Pons (tissue), 1 donor: Measurements from ENCODE around the gene CYB5R4.

Experiments used
- DNase-seq: peaks from one replicate; pipeline ENCODE4 v3.0.0-alpha.2; 2016; ENCODE audit warnings: low spot score

CYB5R4 gene, protein sequence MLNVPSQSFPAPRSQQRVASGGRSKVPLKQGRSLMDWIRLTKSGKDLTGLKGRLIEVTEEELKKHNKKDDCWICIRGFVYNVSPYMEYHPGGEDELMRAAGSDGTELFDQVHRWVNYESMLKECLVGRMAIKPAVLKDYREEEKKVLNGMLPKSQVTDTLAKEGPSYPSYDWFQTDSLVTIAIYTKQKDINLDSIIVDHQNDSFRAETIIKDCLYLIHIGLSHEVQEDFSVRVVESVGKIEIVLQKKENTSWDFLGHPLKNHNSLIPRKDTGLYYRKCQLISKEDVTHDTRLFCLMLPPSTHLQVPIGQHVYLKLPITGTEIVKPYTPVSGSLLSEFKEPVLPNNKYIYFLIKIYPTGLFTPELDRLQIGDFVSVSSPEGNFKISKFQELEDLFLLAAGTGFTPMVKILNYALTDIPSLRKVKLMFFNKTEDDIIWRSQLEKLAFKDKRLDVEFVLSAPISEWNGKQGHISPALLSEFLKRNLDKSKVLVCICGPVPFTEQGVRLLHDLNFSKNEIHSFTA

DNA sequence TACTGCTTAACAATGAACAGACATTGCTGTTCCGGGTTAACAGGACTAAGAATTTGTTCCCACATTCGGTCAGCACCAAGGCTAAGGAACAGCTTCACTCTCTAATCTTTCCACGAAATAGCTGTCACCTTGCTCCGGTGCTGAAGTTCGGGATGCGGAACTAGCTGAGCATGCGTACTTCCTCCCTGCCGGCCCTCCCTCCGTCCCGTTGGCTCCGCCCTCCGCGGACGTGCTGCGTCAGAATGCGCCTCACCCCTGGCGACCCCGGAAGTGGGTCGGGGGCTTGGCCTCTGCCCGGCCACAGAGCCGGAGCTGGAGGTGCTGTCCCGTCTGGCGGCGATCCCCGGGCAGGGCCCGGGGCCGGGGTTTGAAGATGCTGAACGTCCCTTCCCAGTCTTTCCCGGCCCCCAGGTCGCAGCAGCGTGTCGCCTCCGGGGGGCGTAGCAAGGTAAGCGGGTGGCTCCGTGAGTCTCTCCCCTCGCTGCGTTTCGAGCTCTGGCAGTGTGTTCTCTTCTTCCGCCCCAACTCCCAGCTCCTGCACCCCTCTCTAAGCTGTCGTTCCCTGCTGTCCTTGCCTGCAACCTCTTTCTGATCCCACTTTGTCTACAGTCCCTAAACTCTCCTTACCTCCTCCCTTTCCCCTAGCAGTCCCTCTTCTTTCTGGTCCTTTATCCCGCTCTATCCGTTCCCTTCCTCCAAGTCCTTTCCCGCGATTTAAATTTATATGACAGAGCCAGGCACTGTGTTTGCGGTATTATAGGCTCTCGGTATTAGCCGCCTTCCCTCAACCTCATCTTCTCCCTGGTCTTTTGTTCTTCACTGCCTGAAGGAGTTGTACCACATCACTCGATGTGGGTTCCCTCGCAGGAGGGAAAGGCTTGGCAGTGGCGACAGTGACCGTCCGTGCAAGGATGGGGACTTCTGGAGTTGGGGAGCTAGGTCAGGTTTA is at the start of gene CYB5R4:
TSS of gene CYB5R4 (plus strand) at position 280 of the 949 bp plus-strand sequence. CDS start at position 374, 94 bp downstream.
- DNase-seq, result peak; percentile 94

DNA sequence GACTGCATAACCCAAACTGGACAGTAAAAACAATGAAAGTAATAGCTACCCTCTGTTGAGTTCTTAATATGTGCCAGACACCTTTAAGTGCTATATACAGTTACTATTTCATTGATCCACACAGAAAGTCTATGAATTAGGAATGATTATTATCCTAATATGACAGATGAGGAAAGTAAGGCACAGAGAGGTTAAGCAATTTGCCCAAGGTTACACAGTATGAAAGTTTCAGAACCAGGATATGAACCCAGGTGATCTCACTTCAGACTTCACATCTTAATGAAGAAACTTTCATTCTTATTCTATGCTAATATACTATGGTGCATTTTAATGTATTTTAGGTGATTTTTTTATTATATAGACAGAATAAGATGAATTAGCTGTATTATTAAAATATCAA is 46.9 kb upstream of the CYB5R4 start:
- DNase-seq, result no peak

DNA sequence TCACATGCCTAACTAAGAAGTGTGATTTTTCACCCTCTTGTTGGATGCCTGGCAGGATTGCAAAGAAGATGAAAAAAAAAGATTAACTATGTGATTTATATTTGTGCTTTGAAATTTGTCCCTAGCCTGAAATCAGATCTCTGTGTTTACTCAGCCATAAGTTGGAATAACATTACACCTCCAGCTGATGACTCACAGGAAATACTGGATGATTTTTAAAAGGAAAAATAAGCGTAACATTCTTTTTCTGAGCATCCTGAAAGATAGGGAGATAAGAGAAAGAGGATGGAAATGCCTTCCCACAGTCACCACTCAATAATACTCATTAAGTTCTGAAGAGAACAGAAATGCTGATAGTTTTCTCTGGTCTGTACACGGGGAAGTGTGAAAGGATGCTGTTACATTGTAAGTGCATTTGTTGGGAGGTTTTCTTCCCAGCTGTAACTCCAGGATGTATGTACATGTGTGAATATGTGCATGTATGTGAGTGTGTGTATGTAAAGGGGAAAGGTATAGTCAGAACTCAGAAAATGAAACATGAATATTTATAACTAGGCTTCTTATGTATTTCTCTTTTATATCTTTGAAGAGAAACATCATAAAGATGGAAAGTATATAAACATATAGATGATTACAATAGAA is 43.7 kb upstream of the CYB5R4 start:
- DNase-seq, result no peak

DNA sequence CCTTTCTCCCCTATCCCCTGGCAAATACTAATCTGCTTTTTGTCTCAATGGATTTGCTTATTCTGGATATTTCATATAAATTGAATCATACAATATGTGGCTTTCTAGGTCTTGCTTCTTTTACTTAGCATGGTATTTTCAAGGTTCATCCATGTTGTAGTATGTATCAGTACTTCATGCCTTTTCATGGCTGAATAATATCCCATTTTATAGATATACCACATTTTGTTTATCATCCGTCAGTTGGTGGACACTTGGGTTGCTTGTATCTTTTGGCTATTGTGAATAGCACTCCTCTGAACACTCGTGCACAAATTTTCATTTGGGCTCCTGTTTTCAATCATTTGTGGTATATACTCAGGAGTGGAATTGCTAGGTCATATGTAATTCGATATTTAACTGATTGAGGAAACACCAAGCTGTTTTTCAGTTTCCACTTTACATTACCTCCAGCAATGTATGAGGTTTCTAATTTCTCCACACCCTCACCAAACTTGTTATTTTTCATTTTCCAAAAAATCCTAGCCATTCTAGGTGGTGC is 36.8 kb upstream of the CYB5R4 start:
- no peak for DNase-seq

DNA sequence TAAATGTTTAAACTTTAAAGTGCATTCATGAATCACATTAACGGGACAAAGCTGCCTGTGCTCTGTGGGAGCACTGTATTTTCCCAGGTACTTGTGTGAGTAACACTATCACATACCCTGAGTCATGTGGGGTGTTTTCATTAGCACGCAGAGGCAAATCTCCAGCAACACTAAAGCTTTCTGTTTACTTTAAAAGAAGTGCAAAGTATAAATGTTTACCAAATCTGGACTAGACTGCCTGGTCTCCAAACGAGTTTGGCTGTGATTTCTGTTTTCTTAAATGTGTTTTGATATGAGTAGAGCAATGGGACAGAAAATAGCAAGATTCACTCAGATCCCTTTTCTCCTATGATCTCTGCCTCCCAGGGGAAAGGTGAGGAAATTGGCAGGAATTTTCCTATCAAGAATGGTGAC is 35.1 kb upstream of the CYB5R4 start:
- DNase-seq, result no peak

DNA sequence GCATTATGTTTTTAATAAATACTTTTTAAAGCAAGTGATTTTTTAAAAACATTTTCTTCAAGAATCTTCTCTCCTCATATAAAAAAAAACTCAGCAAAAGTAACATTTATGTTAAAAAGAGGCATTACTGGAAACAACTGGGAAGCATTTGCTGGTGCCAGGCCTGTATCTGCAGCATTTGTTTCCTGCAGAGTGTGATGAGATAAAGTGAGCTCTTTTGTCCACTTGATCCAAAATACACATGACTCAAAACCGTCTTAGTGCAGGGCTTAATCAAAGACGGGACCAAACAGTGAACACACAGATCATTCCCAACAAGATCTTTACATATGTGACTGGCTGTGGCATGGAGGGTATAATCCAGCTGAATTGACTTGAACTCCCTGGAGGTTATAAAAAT is 34.7 kb upstream of the CYB5R4 start:
- no peak for DNase-seq

DNA sequence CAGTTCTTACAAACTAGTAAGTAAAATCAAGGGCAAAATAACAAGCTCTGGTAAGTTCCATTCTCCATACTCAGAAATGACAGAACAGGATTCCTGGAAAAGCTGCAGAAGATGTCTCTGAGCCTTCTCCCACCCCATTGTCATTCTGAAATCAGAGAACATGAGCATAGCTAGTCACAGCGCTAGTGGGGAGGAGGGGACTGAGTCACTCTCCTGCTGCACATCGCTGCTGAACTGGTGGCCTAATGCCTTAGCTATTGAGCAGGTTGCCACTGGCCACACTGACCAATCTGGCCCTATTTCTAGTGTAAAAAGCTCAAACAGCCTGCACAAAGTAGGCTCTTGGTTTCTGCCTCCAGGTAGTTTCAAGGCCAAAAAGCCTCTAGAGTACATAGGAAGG is 32.4 kb upstream of the CYB5R4 start:
- no peak for DNase-seq

DNA sequence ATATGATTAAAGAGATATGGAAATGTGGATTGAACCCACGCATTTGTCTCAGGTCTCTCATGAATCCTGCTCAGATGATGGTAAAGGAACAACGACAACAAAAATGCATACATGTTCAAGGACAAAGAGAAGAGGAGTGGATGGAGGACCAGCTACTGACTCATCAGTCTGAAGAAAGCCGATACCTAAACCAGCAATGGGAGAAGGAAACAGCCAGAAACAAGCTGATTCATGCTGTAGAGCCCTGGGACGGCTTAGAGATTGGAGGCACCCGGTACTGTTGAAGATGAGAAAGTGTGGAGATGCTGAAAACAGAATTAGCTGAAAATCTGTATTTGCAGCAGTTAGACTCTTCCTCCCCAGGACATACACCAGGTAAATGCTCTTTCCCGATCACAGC is 20.8 kb upstream of the CYB5R4 start:
- DNase-seq, result no peak

DNA sequence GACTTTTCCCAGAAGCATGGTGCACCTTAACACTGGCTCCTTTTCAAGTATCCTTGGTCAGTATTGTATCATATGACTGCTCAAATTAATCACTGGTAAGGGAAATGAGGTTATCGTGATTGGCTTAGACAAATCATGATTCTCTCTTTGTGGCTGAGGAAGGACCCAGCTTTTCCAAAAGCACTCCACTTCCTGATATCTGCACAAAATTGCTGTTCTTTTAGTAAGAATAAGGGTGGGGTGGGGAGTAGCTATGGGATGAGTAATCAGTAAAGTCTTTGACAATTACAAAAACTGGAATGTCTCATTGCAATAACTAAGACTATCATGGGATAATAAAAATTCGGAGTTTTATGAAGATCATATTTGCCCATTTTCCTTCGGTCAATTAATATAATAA is 15.3 kb upstream of the CYB5R4 start:
- DNase-seq, result no peak

DNA sequence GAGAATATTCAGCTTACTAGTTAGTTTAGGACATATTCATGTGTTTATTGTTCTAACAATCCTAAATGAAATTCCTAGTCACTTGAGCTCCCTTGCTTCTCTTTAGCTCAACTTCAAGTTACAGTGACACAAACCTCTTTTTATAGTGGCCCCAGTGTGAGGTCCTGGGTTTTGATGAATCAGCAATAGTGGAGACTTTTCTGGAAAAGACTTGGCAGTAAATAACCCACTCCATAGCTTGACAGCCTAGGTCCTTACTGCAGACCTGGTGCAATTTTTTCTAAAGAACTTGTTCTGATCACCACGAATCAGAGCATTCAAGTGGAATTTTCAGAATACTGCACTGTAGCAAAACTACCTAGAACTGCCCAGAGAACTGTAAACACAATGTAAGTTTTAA is 13.2 kb upstream of the CYB5R4 start:
- no peak for DNase-seq

DNA sequence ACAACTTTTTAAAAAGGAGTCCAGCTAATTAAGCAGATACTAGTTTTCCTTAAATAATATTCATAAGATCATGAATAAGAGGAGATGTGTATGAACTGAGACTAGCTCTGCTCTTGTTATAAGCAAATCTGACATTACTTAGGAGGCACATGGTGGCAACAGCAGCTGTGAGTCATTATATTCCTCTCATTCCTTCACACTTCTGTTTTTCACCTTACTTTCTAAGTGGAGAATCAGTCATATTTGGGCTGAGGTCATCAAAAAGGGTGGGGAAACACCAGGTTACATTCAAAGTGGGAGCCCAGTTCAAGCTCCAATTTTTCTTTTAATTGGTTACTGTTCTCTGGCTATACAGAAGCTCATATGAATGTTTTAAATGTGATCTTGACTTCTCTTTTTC is 12.3 kb upstream of the CYB5R4 start:
- DNase-seq, result no peak

DNA sequence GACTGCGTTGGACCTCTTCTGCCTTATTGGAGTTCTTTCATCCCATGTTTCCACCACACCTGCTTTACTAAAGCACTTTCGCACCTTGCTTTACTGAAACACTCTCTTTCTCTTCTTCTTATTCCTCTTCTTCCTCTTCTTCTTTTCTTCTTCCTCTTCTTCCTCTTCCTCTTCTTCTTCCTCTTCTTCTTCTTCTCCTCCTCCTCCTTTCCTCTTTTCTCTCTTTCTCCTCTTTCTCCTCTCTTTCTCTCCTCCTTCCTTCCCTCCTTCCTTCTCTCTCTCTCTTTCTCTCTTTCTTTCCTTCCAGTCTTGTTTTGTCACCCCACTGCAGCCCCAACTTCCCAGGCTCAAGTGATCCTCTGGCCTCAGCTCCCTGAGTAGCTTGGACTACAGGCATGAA is 10.4 kb upstream of the CYB5R4 start:
- no peak for DNase-seq

DNA sequence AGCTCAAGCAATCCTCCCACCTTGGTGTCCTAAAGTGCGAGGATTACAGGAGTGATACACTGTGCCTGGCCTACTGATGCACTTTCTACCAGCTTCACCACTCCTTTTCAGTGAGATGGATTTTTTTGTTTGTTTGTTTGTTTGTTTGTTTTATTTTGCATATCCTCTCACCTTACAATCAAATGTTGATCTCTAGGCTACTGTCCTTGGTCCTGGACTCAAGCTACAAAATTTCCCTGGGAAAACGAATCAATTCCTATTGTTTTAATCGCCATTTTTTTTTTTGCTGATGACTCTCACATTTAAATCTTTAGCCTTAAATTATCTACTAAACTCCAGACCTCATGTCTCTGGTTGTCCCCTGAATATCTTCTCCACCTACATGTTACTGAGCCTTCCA is 9.9 kb upstream of the CYB5R4 start:
- DNase-seq, result no peak

DNA sequence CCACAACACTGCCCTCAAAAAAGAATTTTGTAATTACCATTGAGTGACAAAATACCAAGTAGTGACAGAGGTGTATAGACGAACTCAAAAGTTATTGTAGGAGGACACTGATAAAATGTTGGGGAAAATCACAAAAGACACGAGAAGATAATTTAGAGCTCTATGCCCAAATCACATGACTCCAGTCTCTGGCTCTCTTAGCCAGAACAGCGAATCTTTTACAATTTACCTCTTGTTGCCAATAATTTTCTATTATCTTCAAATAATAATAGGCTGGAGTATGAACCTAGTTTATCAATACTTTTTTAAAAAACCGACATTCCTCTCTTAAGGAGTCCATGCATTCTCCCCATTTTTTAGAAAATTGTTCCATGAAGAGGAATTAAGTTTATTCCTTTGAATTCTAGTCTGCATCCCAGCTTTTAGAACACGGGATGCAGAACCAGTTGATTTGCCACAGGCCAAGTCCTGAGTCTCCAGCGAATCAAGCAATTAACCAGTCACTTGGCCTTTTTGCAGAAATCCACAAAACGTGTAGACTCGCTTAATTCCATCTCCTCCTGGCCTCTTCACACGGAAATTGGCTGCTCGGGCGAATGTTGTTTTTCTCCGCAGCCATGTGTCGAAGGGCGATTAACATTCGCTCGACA is 6.8 kb upstream of the CYB5R4 start:
- peak; percentile 45 for DNase-seq

DNA sequence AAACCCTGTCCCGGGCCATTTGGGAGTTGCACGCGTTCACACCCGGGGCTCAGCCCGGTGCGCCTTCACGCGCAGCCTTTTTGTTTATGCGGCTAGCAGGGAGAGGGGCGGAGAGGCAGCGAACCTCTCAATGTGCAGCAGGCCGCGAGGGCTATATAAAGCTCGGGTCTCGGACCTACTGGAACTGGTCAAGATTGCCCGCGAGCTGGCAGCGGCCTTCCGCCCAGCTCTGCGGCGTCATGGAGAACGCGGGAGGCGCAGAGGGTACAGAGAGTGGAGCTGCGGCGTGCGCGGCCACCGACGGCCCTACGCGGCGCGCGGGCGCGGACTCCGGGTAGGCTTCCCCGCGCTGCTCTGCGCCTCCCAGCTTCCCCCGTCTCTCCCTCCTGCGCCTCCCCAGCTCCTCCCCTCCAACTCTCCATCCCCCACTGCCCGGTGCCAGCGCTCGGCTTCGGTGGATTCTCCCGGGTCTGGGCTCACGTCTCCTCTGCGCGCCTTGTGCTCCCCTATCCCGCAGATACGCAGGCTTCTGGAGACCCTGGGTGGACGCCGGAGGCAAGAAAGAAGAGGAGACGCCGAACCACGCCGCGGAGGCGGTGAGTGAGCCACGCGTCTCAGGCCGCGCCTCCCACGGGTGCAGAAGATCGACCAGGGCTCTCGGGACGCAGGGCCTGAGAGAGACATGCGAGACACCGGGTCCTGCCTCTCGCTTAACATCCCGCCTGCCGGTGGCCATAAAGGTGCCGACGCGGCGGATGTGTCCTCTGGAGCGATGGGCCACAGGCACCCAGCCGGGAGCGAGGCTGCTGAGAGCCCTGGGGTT is 6.1 kb upstream of the CYB5R4 start, which contains the start of gene RIPPLY2:
TSS of gene RIPPLY2 (plus strand) at position 183 of the 823 bp plus-strand sequence. CDS start at position 240, 57 bp downstream.
- peak; percentile 56 for DNase-seq

DNA sequence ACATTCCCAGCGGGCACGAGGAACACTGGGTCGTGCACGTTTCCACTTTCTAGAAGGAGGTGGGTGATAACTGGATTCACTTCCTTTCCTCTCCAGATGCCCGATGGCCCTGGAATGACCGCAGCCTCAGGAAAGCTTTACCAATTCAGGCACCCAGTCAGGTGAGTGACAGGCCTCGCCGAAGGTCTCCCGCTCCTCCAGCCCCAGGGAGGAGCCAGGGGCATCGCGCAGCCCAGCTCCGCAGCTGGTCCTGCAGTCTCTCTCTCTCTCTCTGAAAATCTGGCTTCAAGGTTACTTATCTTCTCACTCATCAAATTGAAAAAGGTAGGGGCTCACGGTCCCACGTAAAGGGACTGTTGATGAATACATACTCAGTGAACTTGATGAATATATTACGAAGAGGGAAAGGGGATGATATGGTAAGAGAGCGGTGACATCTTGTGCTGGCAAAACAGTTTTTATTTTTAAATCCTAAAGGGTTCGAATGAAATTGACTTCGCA is 5.4 kb upstream of the CYB5R4 start:
- DNase-seq, result peak; percentile 42

DNA sequence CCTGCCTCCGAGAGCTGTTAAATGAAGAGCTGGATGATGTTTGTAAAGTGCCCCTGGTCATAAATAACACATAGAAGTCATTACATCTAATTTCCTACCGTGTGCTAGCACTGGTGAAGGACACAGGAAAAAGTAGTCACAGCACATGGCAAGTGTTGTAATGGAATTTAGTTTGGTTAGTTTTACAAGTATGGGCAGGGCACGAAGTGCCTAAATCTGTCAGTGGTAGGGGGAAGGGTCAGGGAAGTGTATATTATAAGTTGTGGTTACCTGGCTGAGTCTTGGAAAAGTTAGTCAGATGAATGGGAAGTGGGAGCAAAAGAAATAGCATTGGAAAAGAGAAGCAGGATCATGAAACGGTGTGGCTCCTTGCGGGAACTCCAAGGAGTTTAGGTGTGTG is 4.7 kb upstream of the CYB5R4 start:
- DNase-seq, result no peak

DNA sequence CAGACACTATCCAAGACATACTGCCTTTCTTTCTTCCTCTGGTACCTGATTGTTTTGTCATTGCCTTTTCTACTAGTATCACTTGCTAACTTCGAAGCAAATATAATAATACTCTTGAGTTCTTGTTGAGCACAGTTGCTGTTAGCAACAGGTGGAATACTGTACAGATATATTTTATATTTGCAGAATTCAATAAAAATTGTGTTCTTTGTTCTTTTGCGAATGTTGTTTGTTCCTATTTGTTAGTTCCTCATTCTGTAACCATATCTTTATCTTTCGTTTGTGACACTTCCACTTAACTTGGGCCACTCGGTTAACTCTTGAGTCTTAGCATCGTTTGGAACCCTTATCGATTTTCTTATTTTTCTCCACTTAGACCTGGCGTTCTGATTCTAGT is 868 bp downstream of the CYB5R4 start:
- DNase-seq, result no peak

DNA sequence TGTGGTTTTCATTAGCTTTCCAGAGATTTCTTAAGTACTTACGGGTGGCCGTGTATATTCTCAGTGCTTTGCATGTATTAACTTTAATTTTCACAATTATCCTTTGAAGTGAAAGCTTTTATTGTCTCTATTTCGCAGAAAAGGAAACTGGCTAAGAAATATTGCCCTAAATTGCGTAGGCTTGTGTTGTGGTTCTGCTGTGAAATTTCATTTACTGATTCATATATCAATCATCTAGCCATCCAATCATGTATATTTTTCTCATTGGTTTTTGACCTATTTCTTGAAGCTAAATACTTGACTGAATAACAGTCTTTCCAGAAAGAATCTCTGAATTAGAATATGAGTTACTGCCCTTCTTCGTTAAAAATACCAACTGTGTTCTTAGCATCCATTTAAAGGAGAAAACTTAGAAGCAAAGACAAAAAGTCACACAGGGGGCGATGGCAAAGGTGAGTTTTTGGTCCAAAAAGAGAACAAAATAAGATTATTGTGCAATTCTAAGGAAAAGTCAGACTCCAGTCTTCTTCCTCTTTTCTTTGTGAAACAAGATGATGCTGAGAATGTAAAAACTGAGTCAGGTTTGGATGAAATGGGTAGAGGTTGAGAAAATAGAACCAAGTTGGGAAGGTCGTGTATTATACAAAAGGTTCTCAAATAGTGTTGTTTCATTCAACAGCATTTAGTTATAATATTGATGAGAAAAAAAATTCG is 1.4 kb downstream of the CYB5R4 start:
- DNase-seq, result no peak
